Ishikawa (cell line): ENCODE results near the gene KCNG4.

ENCODE experiments used
- CEBPB ChIP-seq: IDR thresholded peaks from 2 replicates; pipeline ENCODE4 v1.6.1; 2012
- CREB1 ChIP-seq: IDR thresholded peaks from 2 replicates; pipeline ENCODE4 v1.6.1; 2012; ENCODE audit warnings: low read depth
- EGR1 ChIP-seq: IDR thresholded peaks from 2 replicates; pipeline ENCODE4 v1.6.1; 2012
- EP300 ChIP-seq: IDR thresholded peaks from 2 replicates; pipeline ENCODE4 v1.6.1; 2012; ENCODE audit warnings: borderline replicate concordance
- FOXM1 ChIP-seq: IDR thresholded peaks from 2 replicates; pipeline ENCODE4 v1.6.1; 2012; ENCODE audit warnings: low read depth, borderline replicate concordance
- MAX ChIP-seq: IDR thresholded peaks from 2 replicates; pipeline ENCODE4 v1.6.1; 2012
- NFIC ChIP-seq: IDR thresholded peaks from 2 replicates; pipeline ENCODE4 v1.6.1; 2012
- RAD21 ChIP-seq: IDR thresholded peaks from 2 replicates; pipeline ENCODE4 v1.6.1; 2012; ENCODE audit warnings: low read depth
- REST ChIP-seq: IDR thresholded peaks from 2 replicates; pipeline ENCODE4 v1.6.1; 2012; ENCODE audit warnings: low read depth, mild to moderate bottlenecking
- TAF1 ChIP-seq: IDR thresholded peaks from 2 replicates; pipeline ENCODE4 v1.6.1; 2012; ENCODE audit warnings: low read depth, mild to moderate bottlenecking
- TCF12 ChIP-seq: IDR thresholded peaks from 2 replicates; pipeline ENCODE4 v1.6.1; 2012; ENCODE audit warnings: low read depth
- TEAD4 ChIP-seq: IDR thresholded peaks from 2 replicates; pipeline ENCODE4 v1.6.1; 2012
- YY1 ChIP-seq: IDR thresholded peaks from 2 replicates; pipeline ENCODE4 v1.6.1; 2012; ENCODE audit warnings: low read depth
- ZBTB7A ChIP-seq: IDR thresholded peaks from 2 replicates; pipeline ENCODE4 v1.6.1; 2012; ENCODE audit warnings: low read depth
- TF ChIP-seq, protein P1 (sequence below): IDR thresholded peaks from 2 replicates; pipeline ENCODE4 v1.6.1; 2012

Gene KCNG4

GRCh38 chr16:84271866-84272265, 32.1 kb upstream of the KCNG4 start:
- no peak for TF ChIP-seq TEAD4

- TF ChIP-seq CREB1: no peak
- TF ChIP-seq ZBTB7A: no peak
- TF ChIP-seq CEBPB: no peak
- no peak for TF ChIP-seq TAF1
- TF ChIP-seq, protein P1, sequence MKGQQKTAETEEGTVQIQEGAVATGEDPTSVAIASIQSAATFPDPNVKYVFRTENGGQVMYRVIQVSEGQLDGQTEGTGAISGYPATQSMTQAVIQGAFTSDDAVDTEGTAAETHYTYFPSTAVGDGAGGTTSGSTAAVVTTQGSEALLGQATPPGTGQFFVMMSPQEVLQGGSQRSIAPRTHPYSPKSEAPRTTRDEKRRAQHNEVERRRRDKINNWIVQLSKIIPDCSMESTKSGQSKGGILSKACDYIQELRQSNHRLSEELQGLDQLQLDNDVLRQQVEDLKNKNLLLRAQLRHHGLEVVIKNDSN: no peak
- no peak for TF ChIP-seq TCF12
- no peak for TF ChIP-seq NFIC
- TF ChIP-seq REST: no peak
These were observed 31.2 kb upstream of the KCNG4 start for GRCh38 chr16:84271037-84271436.

GRCh38 chr16:84270531-84270930, 30.7 kb upstream of the KCNG4 start:
- TF ChIP-seq TCF12: no peak
- TF ChIP-seq CEBPB: no peak
- no peak for TF ChIP-seq EGR1
- TF ChIP-seq TEAD4: no peak
- TF ChIP-seq CREB1: no peak
- TF ChIP-seq REST: no peak
- TF ChIP-seq ZBTB7A: no peak

- TF ChIP-seq, protein P1: no peak
- TF ChIP-seq TEAD4 (no peak), FOXM1 (no peak), TAF1 (no peak), YY1 (no peak), EGR1 (no peak), MAX (no peak), CEBPB (no peak), CREB1 (no peak), TCF12 (no peak), RAD21 (no peak), NFIC (no peak), ZBTB7A (no peak), REST (no peak), EP300 (no peak)
These were observed 30.3 kb upstream of the KCNG4 start for GRCh38 chr16:84270071-84270470.

DNA sequence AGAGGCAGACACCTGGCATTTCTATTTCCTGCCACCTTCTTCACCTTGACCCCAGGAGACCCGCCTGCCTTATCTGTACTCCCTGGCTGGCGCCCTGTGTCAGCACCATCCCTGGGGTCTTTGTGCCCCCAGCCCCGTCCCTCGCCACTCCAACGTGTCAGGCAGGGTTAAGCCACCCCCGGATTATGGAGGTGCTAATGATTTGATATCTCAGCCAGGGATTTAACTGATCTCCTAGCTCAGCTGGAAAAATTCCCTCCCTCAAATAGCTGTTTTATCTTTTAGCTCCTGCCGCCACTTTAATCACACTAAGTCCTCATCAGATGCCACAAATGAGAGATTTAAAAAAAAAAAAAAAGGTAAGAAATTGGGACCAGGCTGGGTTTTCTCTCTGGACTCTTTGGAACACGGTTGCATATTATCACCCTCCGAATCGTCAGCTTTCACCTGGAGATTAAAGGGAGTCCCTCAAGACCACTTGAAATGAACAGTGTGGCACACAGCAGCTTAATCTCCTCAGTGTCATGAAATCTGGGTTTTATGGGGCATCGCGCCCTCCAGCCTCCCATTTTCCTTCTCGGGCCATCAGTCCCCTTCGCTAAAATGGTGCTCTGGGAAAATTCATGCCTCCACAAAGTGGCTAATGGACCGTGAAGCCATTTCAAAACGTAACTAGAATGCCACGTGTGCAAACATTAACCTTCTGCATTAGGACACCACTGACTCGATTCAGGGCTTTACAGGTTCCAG, 28.7 kb upstream of the KCNG4 start:
- TF ChIP-seq EP300 (no peak), TCF12 (no peak), MAX (no peak), CREB1 (no peak), EGR1 (no peak), YY1 (no peak), FOXM1 (no peak), TEAD4 (no peak), CEBPB (no peak)
- TF ChIP-seq, protein P1: no peak
